SIG-M5 treated with dmso at 0.1 percent for 504 hours (cell line): ENCODE results near the gene ACTL6A.
"Not testable (repeated sequence)": the region's sequence is repeated elsewhere in the genome, so short reads cannot be mapped to it uniquely, and the experiment has no call there.

Experiments
- DNase-seq: peaks from one replicate; lab custom pipeline; 2025; ENCODE audit not compliant: unreplicated experiment; lab: John Stamatoyannopoulos, UW

ACTL6A gene

GRCh38 chr3:179562591-179563270 lies at the start of gene ACTL6A:
Gene ACTL6A, plus strand, starts transcription at chr3:179562926. Its CDS starts 167 bp downstream, at chr3:179563093.
- DNase-seq: peak; percentile 100

DNA sequence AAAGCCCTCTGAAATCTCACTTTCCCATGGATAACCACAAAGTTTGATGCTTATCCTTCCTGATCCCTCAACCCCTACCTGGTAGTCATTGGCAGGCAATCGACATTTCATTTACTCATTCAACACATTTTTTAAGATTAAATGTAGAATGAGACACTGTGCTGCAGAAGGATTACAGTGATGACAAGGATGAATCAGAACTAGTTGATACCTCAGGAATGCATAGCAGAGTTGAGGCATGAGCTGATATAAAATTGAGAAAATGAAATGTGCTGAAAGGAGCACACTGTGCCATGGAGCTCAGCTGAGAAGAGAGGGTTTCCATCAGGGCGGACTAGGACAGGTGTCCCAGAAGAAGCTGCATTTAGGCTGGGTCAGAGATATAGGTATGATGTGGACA lies 48.9 kb upstream of the ACTL6A start:
- DNase-seq: no peak

- not testable (repeated sequence) for DNase-seq
Measured at GRCh38 chr3:179516461-179517251, 46.1 kb upstream of the ACTL6A start.

GRCh38 chr3:179526482-179526881 lies 36.2 kb upstream of the ACTL6A start:
- no peak for DNase-seq

DNA sequence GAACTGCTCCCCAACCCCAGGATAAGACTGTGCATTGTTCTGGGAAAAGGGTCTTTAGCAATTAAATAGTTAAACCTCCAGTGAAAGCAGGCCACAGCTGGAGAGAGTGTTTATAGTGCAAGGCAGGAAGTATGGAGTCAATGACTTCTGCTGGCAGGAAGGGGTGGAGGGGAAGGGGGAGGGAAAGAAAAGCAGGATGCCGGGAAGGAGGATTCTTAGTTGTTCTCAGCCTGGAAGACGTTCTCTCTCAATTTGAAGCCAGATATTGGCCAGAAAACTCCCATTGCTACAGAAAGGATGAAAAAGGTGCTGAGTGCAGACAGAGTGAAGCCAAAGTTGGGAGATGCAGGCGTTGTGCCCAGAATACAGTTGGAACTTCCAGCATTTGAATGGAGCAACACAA lies 35.7 kb upstream of the ACTL6A start:
- no peak for DNase-seq

- no peak for DNase-seq
Measured at GRCh38 chr3:179528772-179529171, 34.0 kb upstream of the ACTL6A start.

- DNase-seq: no peak
Measured at GRCh38 chr3:179531576-179531975, 31.1 kb upstream of the ACTL6A start.

DNA sequence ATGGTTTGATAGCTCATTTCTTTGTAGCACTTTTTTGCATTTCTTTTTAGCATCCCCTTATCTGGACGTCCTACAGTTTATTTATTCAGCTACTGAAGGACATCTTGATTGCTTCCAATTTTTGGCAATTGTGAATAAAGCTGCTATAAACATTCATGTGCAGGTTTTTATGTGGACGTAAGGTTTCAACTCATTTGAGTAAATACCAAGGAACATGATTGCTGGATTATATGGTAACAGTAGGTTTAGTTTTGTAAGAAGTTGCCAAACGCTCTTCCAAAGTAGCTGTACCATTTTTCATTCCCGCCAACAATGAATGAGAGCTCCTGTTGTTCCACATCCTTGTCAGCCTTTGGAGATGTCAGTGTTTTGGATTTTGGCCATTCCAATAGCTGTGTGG lies 29.5 kb upstream of the ACTL6A start:
- no peak for DNase-seq

DNA sequence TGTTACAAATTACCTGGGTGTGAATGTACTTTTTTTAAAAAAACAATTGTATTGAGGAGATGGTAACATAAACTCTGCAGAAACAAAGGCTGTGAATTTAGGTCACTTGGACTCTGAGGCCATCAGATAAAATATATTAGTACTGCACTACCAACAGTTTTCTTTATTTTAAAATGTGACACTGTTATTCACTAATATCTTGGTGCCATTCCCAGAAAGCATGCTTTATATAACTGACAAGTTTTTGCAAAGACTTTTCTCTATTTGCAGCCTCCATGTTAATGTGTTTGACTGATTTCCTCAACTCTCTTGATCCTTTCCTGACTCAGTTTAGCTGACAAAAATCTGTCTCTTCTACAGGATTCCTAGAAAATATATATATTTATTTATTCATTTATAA lies 26.5 kb upstream of the ACTL6A start:
- DNase-seq: no peak

DNA sequence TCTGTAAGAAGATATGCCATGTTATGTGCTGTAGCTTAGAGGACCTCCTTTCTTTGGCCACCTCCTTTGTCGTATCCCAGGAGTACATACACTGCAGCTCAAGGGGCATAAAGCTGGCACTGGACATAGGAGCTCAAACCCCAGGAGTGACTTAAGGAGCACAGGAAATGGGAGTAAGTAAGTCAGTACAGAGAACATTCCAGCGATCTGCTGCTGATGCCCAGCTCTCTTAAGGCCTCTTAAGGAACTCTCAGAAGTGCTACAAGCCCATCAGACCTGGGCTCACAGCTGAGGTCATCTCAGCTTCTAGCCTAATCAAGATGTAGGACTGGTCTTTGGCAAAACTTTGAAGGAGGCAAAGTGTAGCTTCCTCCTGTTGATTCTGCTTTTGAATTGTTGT lies 21.6 kb upstream of the ACTL6A start:
- DNase-seq: no peak

GRCh38 chr3:179541596-179541995 lies 21.1 kb upstream of the ACTL6A start:
- no peak for DNase-seq

- no peak for DNase-seq
Measured at GRCh38 chr3:179542375-179542774, 20.4 kb upstream of the ACTL6A start.

DNA sequence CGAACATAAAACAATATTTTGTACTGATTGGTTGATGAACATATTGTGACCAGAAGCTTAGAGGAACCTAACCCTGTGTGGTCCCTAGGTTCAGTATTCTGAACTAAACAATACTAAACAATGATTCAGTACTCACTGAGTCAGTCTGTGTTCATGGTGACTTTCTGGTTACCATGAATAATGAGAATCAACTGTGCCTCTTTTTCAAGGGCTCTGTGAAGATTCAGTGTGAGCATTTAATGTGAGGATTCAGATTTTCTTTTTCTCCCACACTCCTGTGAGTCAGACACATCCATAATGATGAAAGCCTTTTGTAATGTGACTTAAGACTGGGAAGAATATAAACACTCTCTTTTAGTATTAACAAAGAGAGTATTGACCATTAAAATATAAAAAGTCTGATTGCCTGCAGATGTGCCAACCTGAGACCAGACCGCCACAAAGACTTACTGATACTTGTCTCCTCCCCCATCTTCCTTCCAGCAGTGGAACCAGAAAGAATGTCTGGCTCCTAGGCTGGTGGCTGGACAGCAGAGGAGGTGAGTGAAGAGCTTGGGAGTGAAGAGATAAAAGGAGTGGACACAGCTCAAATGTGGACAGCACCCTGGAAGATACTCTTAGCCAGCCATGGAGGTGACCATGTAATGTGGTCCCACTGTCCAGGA lies 17.6 kb upstream of the ACTL6A start:
- no peak for DNase-seq

DNA sequence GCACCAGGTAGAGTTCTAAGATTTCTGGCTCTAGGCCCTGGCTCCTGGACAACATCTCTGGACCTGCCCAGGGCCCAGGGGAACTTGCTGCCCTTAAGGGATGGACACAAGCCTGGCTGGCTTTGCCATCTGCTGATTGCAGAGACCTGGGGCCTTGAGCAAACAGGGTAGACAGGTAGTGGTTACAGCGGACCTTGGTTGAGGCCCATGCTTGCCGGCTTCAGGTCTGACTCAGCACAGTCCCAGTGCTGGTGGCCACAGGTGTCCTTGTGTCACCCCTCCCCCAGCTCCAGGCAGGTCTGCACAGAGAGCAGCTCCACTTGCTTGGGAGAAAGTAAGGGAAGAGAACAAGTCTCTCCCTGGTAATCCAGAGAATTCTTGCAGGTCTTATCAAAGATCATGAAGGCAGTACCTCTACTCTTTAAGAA lies 15.9 kb upstream of the ACTL6A start:
- no peak for DNase-seq

- no peak for DNase-seq
Measured at GRCh38 chr3:179551349-179552105, 11.2 kb upstream of the ACTL6A start.

DNA sequence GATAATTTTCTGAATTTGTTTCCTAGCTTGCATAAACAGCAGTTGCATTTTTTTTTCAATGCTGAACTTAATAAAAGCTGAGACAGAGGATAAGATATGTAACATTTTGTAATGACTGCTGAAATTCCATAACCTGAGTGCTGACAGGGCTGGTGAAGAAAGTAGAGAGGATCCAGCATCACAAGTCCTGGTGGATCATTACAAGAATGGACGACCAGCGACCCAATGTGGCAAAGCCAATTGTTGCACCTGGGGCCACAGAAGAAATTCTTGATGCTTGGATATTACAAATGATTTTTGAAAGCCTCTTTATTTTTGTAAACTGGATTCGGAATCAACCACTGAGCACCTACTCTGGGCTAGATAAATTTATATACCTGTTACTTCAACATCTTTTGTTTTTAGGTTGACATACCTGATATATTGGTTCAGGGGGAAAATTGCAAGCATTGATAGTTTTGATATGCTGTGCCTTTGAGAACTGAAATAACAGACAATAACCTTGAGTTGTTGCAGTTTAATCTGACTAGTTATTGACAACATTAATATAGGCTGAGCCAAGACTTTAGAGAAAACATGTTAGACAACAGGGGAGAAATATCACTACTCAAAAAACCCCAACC lies 3.9 kb upstream of the ACTL6A start:
- DNase-seq: peak; percentile 54

DNA sequence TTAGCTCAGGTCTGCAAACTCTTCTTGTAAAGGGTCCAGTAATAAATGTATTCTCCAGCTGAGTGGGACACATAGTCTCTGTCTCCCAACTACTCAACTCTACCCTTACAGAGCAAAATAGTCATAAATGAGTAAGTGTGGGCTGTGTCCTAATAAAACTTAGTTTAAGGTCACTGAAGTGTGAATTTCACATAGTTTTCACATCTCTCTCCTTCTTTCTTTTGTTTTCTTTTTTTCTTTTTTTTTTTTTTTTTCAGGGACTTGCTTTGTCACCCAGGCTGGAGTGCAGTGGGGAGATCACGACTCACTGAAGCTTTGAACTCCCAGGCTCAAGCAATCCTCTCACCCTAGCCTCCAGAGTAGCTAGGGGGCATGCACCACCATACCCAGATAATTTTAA lies 1.9 kb upstream of the ACTL6A start:
- no peak for DNase-seq

GRCh38 chr3:179563271-179563783 lies 601 bp downstream of the ACTL6A start:
- peak; percentile 86 for DNase-seq

GRCh38 chr3:179565496-179565895 lies 2.8 kb downstream of the ACTL6A start:
- no peak for DNase-seq

GRCh38 chr3:179580992-179581391 lies 18.3 kb downstream of the ACTL6A start:
- no peak for DNase-seq

DNA sequence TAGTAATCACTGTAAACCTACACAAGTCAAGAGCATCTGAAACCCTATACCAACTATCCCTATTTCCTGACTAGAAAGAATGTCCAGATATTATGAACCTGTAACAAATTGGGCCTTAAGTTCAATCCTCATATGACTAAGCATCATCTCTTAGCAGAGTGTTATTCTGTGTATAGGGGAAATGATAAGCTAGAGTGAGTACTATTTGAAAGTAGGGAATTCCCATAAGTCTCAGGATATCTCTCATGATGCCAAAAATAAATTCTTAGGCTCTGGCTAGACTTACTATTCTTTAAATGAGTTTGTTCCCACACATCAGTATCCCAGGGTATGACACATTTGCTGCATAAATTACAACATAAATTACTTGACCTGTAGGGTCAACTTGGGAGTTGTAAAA lies 26.4 kb downstream of the ACTL6A start:
- DNase-seq: no peak
